Astrocyte (in vitro differentiated cells and primary cell): ENCODE data around the gene ZNF3. TPM values are rescaled to one million over a fixed set of nuclear protein-coding genes. Genes with fewer than 3 reads are reported as not detected.

Experiments used
- DNase-seq: peaks from one replicate; pipeline ENCODE4 v3.0.0-alpha.2; 2010; ENCODE audit warnings: low read depth
- FAIRE-seq: peaks from 2 replicates; lab custom pipeline; 2011; peaks lifted over from hg19 to GRCh38; lab: Jason Lieb, UNC
- H2AFZ ChIP-seq: 2 replicates; pipeline ENCODE4 v1.6.0; 2012; ENCODE audit warnings: low read depth, low read length, inconsistent platforms
- H3K27ac ChIP-seq: 2 replicates; pipeline ENCODE4 v1.5.1; 2011; ENCODE audit warnings: low read depth, low read length, inconsistent platforms
- H3K27me3 ChIP-seq: 2 replicates; pipeline ENCODE4 v1.6.0; 2011; ENCODE audit warnings: low read length, inconsistent platforms; ENCODE audit not compliant: insufficient read depth
- H3K36me3 ChIP-seq: 2 replicates; pipeline ENCODE4 v1.5.1; 2011; ENCODE audit warnings: low read length, inconsistent platforms; ENCODE audit not compliant: insufficient read depth
- H3K4me1 ChIP-seq: 2 replicates; pipeline ENCODE4 v1.5.1; 2011; ENCODE audit warnings: low read length, inconsistent platforms; ENCODE audit not compliant: insufficient read depth
- H3K4me2 ChIP-seq: 2 replicates; pipeline ENCODE4 v1.6.0; 2012; ENCODE audit warnings: low read length, inconsistent platforms
- H3K4me3 ChIP-seq: 2 replicates; pipeline ENCODE4 v1.5.1; 2011; ENCODE audit warnings: low read depth, mild to moderate bottlenecking, low read length, inconsistent platforms; ENCODE audit not compliant: insufficient read depth
- H3K79me2 ChIP-seq: 2 replicates; pipeline ENCODE4 v1.6.0; 2012; ENCODE audit warnings: mild to moderate bottlenecking, low read length, inconsistent platforms; ENCODE audit not compliant: insufficient read depth
- H3K9ac ChIP-seq: 2 replicates; pipeline ENCODE4 v1.6.0; 2012; ENCODE audit warnings: mild to moderate bottlenecking, low read length, inconsistent platforms
- H3K9me3 ChIP-seq: 2 replicates; pipeline ENCODE4 v1.5.1; 2012; ENCODE audit warnings: low read depth, mild to moderate bottlenecking, low read length, inconsistent platforms; ENCODE audit not compliant: insufficient read depth
- H4K20me1 ChIP-seq: 2 replicates; pipeline ENCODE4 v1.6.0; 2012; ENCODE audit warnings: low read length, inconsistent platforms; ENCODE audit not compliant: insufficient read depth
- H3K27ac Mint-ChIP-seq: one replicate; pipeline ENCODE4 v1.8.0; 2021; ENCODE audit warnings: mild to moderate bottlenecking, mixed read lengths; ENCODE audit not compliant: unreplicated experiment
- H3K27me3 Mint-ChIP-seq: one replicate; pipeline ENCODE4 v1.8.0; 2021; ENCODE audit warnings: low read depth, mixed read lengths; ENCODE audit not compliant: unreplicated experiment
- H3K36me3 Mint-ChIP-seq: one replicate; pipeline ENCODE4 v1.8.0; 2021; ENCODE audit warnings: low read depth, mixed read lengths; ENCODE audit not compliant: unreplicated experiment
- H3K4me1 Mint-ChIP-seq: one replicate; pipeline ENCODE4 v1.8.0; 2021; ENCODE audit warnings: low read depth, mixed read lengths; ENCODE audit not compliant: unreplicated experiment
- H3K4me3 Mint-ChIP-seq: one replicate; pipeline ENCODE4 v1.8.0; 2021; ENCODE audit warnings: mild to moderate bottlenecking, moderate library complexity, mixed read lengths; ENCODE audit not compliant: unreplicated experiment
- H3K9me3 Mint-ChIP-seq: one replicate; pipeline ENCODE4 v1.8.0; 2021; ENCODE audit warnings: mild to moderate bottlenecking, mixed read lengths; ENCODE audit not compliant: unreplicated experiment
- CTCF ChIP-seq: IDR thresholded peaks from 2 replicates; pipeline ENCODE4 v1.5.1; 2011; ENCODE audit warnings: low read depth, mild to moderate bottlenecking, inconsistent platforms, low read length, moderate library complexity; ENCODE audit not compliant: insufficient read depth
- EZH2 ChIP-seq: IDR thresholded peaks from 2 replicates; pipeline ENCODE4 v1.6.1; 2012; ENCODE audit warnings: mild to moderate bottlenecking, low read length, inconsistent platforms; ENCODE audit not compliant: insufficient read depth
- total RNA-seq: library from RNA; stranded (reverse); gene quantifications from 2 replicates; pipeline ENCODE4 v1.2.1, GENCODE V29; 2021

The ZNF3 gene
- total RNA-seq, 1 donor from 2014 or later, result 24.0 TPM

- Histone ChIP-seq H3K4me1 (no peaks in the 10 kb centered on the region), H3K9me3 (peaks cover 6% of the 10 kb centered on the region), H3K9ac (no peak overlapping the region), H4K20me1 (peaks cover 3% of the 10 kb centered on the region), H3K79me2 (peaks cover 3% of the 10 kb centered on the region), H3K27me3 (no peaks in the 10 kb centered on the region), H3K4me3 (no peak overlapping the region), H2AFZ (no peak overlapping the region), H3K4me2 (no peak overlapping the region), H3K27ac (no peak overlapping the region), H3K36me3 (peaks cover 17% of the 10 kb centered on the region)
- FAIRE-seq, result no peak
- DNase-seq, result no peak
- Mint-ChIP-seq H3K4me1 (no peaks in the 10 kb centered on the region), H3K36me3 (peaks cover 36% of the 10 kb centered on the region), H3K4me3 (no peak overlapping the region), H3K27me3 (no peaks in the 10 kb centered on the region), H3K27ac (no peak overlapping the region), H3K9me3 (peaks cover 2% of the 10 kb centered on the region)
- TF ChIP-seq CTCF (no peak), EZH2 (no peak)
Observed at GRCh38 chr7:100059251-100059739, 22.2 kb downstream of the ZNF3 start.

- Mint-ChIP-seq H3K4me3 (no peak overlapping the region), H3K9me3 (peaks cover 2% of the 10 kb centered on the region), H3K4me1 (no peaks in the 10 kb centered on the region), H3K27ac (no peak overlapping the region), H3K27me3 (no peaks in the 10 kb centered on the region), H3K36me3 (peaks cover 24% of the 10 kb centered on the region)
- no peak for TF ChIP-seq EZH2
- TF ChIP-seq CTCF, result no peak
- FAIRE-seq (no peak), DNase-seq (no peak)
- H3K9ac ChIP-seq, result no peak overlapping the region
- H3K4me2 ChIP-seq, result no peak overlapping the region
- H2AFZ ChIP-seq, result no peak overlapping the region
- H3K4me1 ChIP-seq, result no peaks in the 10 kb centered on the region
- H3K36me3 ChIP-seq, result peaks cover 10% of the 10 kb centered on the region
- H3K4me3 ChIP-seq, result no peak overlapping the region
- H3K79me2 ChIP-seq, result peaks cover 15% of the 10 kb centered on the region
- H4K20me1 ChIP-seq, result peaks cover 7% of the 10 kb centered on the region
- H3K9me3 ChIP-seq, result no peaks in the 10 kb centered on the region
- H3K27ac ChIP-seq, result no peak overlapping the region
- H3K27me3 ChIP-seq, result no peaks in the 10 kb centered on the region
Observed at GRCh38 chr7:100057006-100057405, 24.5 kb downstream of the ZNF3 start.

GRCh38 chr7:100053215-100053614, 28.3 kb downstream of the ZNF3 start:
- FAIRE-seq, result no peak
- H3K4me1 ChIP-seq, result peaks cover 2% of the 10 kb centered on the region
- peak; percentile 41 for DNase-seq
- H3K79me2 ChIP-seq, result peaks cover 26% of the 10 kb centered on the region
- Mint-ChIP-seq H3K4me1 (no peaks in the 10 kb centered on the region), H3K27me3 (no peaks in the 10 kb centered on the region), H3K4me3 (no peak overlapping the region), H3K36me3 (peaks cover 4% of the 10 kb centered on the region), H3K27ac (no peak overlapping the region), H3K9me3 (peaks cover 2% of the 10 kb centered on the region)
- no peak overlapping the region for H3K4me3 ChIP-seq
- no peaks in the 10 kb centered on the region for H3K9me3 ChIP-seq
- H3K9ac ChIP-seq, result no peak overlapping the region
- H2AFZ ChIP-seq, result no peak overlapping the region
- H3K27me3 ChIP-seq, result no peaks in the 10 kb centered on the region
- H4K20me1 ChIP-seq, result peaks cover 4% of the 10 kb centered on the region
- no peak overlapping the region for H3K4me2 ChIP-seq
- peaks cover 9% of the 10 kb centered on the region for H3K36me3 ChIP-seq
- TF ChIP-seq CTCF, result peak; percentile 7
- TF ChIP-seq EZH2, result no peak
- no peak overlapping the region for H3K27ac ChIP-seq
